GM12892 (cell line): ENCODE measurements around the gene CYGB.

Experiments used
- POLR2A ChIP-seq: IDR thresholded peaks from 2 replicates; pipeline ENCODE4 v1.6.1; 2011; ENCODE audit warnings: low read depth, low read length, control low read depth
- POLR2AphosphoS5 ChIP-seq: IDR thresholded peaks from 2 replicates; pipeline ENCODE4 v1.6.1; 2011; ENCODE audit warnings: low read depth, low read length, control low read depth
- TAF1 ChIP-seq: IDR thresholded peaks from 2 replicates; pipeline ENCODE4 v1.6.1; 2011; ENCODE audit warnings: low read depth, mild to moderate bottlenecking, control low read depth, low read length, borderline replicate concordance

DNA sequence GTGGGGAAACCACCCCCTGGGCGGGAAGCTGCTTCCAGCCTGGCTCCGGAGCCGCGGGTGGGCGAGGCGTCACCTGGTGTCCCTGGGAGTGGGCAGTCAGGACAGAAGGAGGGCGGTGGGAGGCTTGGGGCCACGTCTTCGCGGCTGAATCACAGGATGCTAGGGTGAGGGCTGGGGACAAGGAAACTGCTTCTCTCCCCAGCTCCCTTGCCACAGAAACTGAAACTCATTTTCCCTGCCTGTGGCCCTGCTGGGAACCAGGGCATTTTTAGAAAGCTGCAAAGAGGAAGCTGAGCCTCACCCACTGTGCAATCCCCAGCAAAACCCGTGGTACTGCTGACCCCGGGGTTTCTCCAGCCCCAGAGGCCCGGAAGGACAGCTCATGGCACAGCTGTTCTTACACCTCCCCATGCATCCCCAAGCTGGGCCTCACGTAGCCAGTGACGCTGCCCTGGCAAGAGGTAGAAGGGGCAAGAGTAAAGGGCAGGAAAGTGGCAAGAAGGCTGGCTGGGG lies 44.5 kb downstream of the CYGB start:
- TF ChIP-seq POLR2AphosphoS5 (no peak; the same call in 1 of the 2 replicates), TAF1 (no peak), POLR2A (no peak)
